GM12875 (cell line): ENCODE measurements around the gene C1QA.
"Not testable (repeated sequence)": the region's sequence is repeated elsewhere in the genome, so short reads cannot be mapped to it uniquely, and the experiment has no call there.

Experiments used
- H3K4me3 ChIP-seq: one replicate; pipeline ENCODE4 v1.5.1; 2011; ENCODE audit warnings: low read depth, low read length, control low read depth
- CTCF ChIP-seq: IDR thresholded peaks from 2 replicates; pipeline ENCODE4 v1.5.1; 2011; ENCODE audit warnings: low read depth, mild to moderate bottlenecking, control low read depth, inconsistent platforms, low read length, moderate library complexity, borderline replicate concordance; ENCODE audit not compliant: insufficient read depth

Gene C1QA

GRCh38 chr1:22661880-22662279 is 25.5 kb downstream of the C1QA start:
- no peak for TF ChIP-seq CTCF
- no peak overlapping the region for H3K4me3 ChIP-seq

- no peak overlapping the region for H3K4me3 ChIP-seq
- TF ChIP-seq CTCF: no peak
Measured at GRCh38 chr1:22662318-22662717, 25.9 kb downstream of the C1QA start.

GRCh38 chr1:22662986-22663408 is 26.6 kb downstream of the C1QA start:
- TF ChIP-seq CTCF: no peak
- H3K4me3 ChIP-seq: no peak overlapping the region

- no peak for TF ChIP-seq CTCF
- H3K4me3 ChIP-seq: no peak overlapping the region
Measured at GRCh38 chr1:22665752-22666151, 29.3 kb downstream of the C1QA start.

- TF ChIP-seq CTCF: no peak
- no peak overlapping the region for H3K4me3 ChIP-seq
Measured at GRCh38 chr1:22666412-22666811, 30.0 kb downstream of the C1QA start.

GRCh38 chr1:22668840-22669239 is 32.4 kb downstream of the C1QA start:
- H3K4me3 ChIP-seq: not testable (repeated sequence)

- no peak overlapping the region for H3K4me3 ChIP-seq
- no peak for TF ChIP-seq CTCF
Measured at GRCh38 chr1:22670352-22670975, 34.0 kb downstream of the C1QA start.

- TF ChIP-seq CTCF: no peak
- H3K4me3 ChIP-seq: no peak overlapping the region
Measured at GRCh38 chr1:22671999-22672398, 35.6 kb downstream of the C1QA start.
